ENCODE measurements around the gene PPP4R4.
"Not testable (repeated sequence)": the region's sequence is repeated elsewhere in the genome, so short reads cannot be mapped to it uniquely, and the experiment has no call there.

The PPP4R4 gene

DNA sequence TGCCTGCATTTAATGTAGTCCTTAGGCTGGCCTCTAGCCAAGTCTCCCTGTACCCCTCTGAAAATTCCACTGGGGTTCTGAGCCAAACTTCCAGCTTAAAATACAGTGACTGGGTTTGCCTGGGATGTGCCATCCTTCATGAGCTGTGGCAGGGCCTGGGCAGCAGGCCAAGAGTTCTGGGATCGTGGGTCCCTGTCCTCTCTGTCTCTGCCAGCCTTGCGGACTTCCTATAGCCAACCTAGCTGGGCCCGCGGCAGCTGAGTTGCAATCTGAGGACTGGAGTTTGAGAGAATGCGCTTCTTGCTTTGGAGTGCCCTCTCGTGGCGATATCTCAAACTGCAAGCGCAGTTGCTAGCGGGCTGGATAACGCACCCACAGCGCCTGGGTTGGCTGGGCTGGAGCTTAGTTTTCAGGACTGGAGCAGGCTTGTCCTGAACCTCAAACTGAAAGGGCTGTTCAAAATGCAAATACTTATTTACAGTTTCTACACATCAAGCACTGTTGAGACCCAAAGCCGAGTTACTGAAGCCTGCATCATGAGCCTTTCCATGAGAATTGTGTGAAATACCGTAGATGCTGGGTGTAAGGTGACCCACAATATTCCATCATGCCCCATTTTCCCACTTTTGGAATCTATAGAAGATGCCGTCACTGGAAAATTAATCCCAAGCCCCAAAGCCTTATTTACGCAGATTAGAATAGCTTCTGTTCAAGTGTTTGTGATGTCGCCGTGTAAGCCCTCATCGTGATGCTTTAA, 37.4 kb upstream of the PPP4R4 start:
- Histone ChIP-seq H3K9me3 (ENCODE audit: low read length) (no peaks in the 10 kb centered on the region), H3K4me1 (ENCODE audit: insufficient read depth, low read length) (peaks cover 5% of the 10 kb centered on the region), H2AFZ (ENCODE audit: low read depth, low read length) (no peak overlapping the region), H3K36me3 (ENCODE audit: insufficient read depth, low read length) (no peaks in the 10 kb centered on the region), H3K27me3 (ENCODE audit: insufficient read depth, low read length) (no peaks in the 10 kb centered on the region), H3K4me3 (ENCODE audit: low read length) (no peak overlapping the region)

GRCh38 chr14:94138251-94138650, 35.9 kb upstream of the PPP4R4 start:
- no peaks in the 10 kb centered on the region for H3K9me3 ChIP-seq (ENCODE audit: low read length)
- no peaks in the 10 kb centered on the region for H3K27me3 ChIP-seq (ENCODE audit: insufficient read depth, low read length)
- no peak overlapping the region for H2AFZ ChIP-seq (ENCODE audit: low read depth, low read length)
- H3K36me3 ChIP-seq (ENCODE audit: insufficient read depth, low read length), result no peaks in the 10 kb centered on the region
- no peak overlapping the region for H3K4me3 ChIP-seq (ENCODE audit: low read length)
- H3K4me1 ChIP-seq (ENCODE audit: insufficient read depth, low read length), result peaks cover 5% of the 10 kb centered on the region

GRCh38 chr14:94139006-94139405, 35.1 kb upstream of the PPP4R4 start:
- Histone ChIP-seq H3K4me1 (ENCODE audit: insufficient read depth, low read length) (peaks cover 5% of the 10 kb centered on the region), H3K9me3 (ENCODE audit: low read length) (no peaks in the 10 kb centered on the region), H2AFZ (ENCODE audit: low read depth, low read length) (no peak overlapping the region), H3K36me3 (ENCODE audit: insufficient read depth, low read length) (no peaks in the 10 kb centered on the region), H3K27me3 (ENCODE audit: insufficient read depth, low read length) (no peaks in the 10 kb centered on the region), H3K4me3 (ENCODE audit: low read length) (no peak overlapping the region)

DNA sequence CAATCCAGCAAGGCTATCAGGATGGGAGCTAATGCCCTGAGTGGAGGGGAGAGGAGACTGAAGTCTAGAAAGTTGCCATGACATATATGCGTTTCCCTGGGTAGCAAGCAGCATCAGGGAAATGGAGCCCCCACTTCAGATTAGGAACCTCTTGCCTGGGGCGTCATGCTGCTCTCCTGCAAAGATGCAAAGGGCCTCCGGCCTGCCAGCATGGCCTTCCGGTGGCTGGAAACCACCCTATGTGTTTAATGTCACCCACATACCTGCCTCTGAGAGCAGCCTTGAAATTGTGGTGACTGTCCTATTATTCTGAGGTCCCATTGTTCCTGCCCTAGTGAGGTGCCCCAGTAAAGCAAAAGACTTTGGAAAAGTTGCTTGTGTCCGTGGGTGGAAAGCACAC, 34.7 kb upstream of the PPP4R4 start:
- Histone ChIP-seq H3K9me3 (ENCODE audit: low read length) (no peaks in the 10 kb centered on the region), H3K4me1 (ENCODE audit: insufficient read depth, low read length) (peaks cover 5% of the 10 kb centered on the region), H2AFZ (ENCODE audit: low read depth, low read length) (no peak overlapping the region), H3K36me3 (ENCODE audit: insufficient read depth, low read length) (no peaks in the 10 kb centered on the region), H3K4me3 (ENCODE audit: low read length) (no peak overlapping the region), H3K27me3 (ENCODE audit: insufficient read depth, low read length) (no peaks in the 10 kb centered on the region)

GRCh38 chr14:94142247-94142646, 31.9 kb upstream of the PPP4R4 start:
- Histone ChIP-seq H3K9me3 (ENCODE audit: low read length) (no peaks in the 10 kb centered on the region), H3K36me3 (ENCODE audit: insufficient read depth, low read length) (no peaks in the 10 kb centered on the region), H3K4me1 (ENCODE audit: insufficient read depth, low read length) (peaks cover 10% of the 10 kb centered on the region), H3K4me3 (ENCODE audit: low read length) (no peak overlapping the region), H3K27me3 (ENCODE audit: insufficient read depth, low read length) (no peaks in the 10 kb centered on the region), H2AFZ (ENCODE audit: low read depth, low read length) (no peak overlapping the region)

GRCh38 chr14:94142836-94143235, 31.3 kb upstream of the PPP4R4 start:
- peaks cover 10% of the 10 kb centered on the region for H3K4me1 ChIP-seq (ENCODE audit: insufficient read depth, low read length)

DNA sequence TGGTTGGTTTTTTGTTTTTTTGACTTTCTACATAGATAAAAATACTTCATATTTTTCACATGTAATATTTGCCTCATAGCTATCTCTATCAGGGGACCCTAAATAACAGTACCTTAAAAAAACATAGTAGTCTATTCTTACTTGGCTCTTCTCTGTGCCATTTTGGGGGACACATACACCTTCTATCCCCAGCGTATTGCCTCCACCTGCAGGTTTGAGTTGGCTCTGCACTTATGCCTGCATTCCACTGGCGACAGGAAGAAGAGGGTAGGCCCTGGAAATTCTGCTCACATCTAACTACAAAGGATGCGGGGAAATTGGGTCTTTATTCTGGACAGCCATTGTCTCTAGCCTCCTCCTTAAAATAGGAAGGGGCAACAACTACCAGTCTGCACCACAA, 30.9 kb upstream of the PPP4R4 start:
- H3K4me1 ChIP-seq (ENCODE audit: insufficient read depth, low read length), result peaks cover 10% of the 10 kb centered on the region
- H2AFZ ChIP-seq (ENCODE audit: low read depth, low read length), result no peak overlapping the region
- H3K4me3 ChIP-seq (ENCODE audit: low read length), result no peak overlapping the region
- H3K27me3 ChIP-seq (ENCODE audit: insufficient read depth, low read length), result no peaks in the 10 kb centered on the region
- no peaks in the 10 kb centered on the region for H3K36me3 ChIP-seq (ENCODE audit: insufficient read depth, low read length)
- H3K9me3 ChIP-seq (ENCODE audit: low read length), result no peaks in the 10 kb centered on the region

More at GRCh38 chr14:94142836-94143235, 31.3 kb upstream of the PPP4R4 start:
- Histone ChIP-seq H3K36me3 (ENCODE audit: insufficient read depth, low read length) (no peaks in the 10 kb centered on the region), H3K27me3 (ENCODE audit: insufficient read depth, low read length) (no peaks in the 10 kb centered on the region), H2AFZ (ENCODE audit: low read depth, low read length) (no peak overlapping the region), H3K9me3 (ENCODE audit: low read length) (no peaks in the 10 kb centered on the region), H3K4me3 (ENCODE audit: low read length) (no peak overlapping the region)

DNA sequence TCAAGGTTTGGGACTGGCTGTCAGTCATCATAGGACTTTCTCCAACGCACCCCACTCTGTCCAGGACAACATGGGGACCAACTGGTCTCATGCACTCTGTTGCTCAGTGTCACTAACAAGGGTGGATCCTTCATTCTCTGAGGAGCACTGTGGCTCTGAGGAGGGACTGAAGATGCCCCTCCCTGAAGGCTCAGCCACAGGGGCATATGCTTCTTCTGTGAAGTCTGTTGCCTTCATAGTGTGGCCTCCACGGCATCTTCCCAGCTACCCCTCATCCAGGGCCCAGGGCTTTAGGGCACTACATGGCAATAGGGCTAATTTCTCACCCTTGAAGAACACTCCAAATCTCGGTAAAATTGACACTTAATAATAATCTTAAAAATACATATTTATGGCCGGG, 30.4 kb upstream of the PPP4R4 start:
- peaks cover 9% of the 10 kb centered on the region for H3K4me1 ChIP-seq (ENCODE audit: insufficient read depth, low read length)
- no peak overlapping the region for H2AFZ ChIP-seq (ENCODE audit: low read depth, low read length)
- H3K27me3 ChIP-seq (ENCODE audit: insufficient read depth, low read length), result no peaks in the 10 kb centered on the region
- H3K36me3 ChIP-seq (ENCODE audit: insufficient read depth, low read length), result no peaks in the 10 kb centered on the region
- no peak overlapping the region for H3K4me3 ChIP-seq (ENCODE audit: low read length)
- no peaks in the 10 kb centered on the region for H3K9me3 ChIP-seq (ENCODE audit: low read length)

DNA sequence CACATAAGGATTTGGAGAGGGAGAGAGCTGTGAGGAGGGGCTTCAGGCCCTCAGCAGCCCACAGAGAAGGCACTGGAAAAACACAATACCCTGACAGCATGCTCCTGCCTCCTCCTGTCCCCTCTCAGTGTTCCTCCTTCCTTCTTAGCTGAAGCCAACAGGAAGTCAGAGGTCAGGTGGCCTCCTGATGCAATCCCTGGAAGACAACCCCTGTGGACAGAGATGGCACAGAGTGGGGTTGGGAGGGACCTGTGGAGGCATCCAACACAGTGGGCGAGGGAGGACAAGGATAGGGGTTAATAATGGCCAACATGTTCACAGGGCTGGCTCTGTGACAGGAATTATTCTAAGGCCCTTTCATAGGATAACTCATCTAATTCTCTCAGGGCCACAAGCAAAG, 29.4 kb upstream of the PPP4R4 start:
- Histone ChIP-seq H3K9me3 (ENCODE audit: low read length) (no peaks in the 10 kb centered on the region), H3K36me3 (ENCODE audit: insufficient read depth, low read length) (no peaks in the 10 kb centered on the region), H3K4me1 (ENCODE audit: insufficient read depth, low read length) (peaks cover 5% of the 10 kb centered on the region), H2AFZ (ENCODE audit: low read depth, low read length) (no peak overlapping the region), H3K27me3 (ENCODE audit: insufficient read depth, low read length) (no peaks in the 10 kb centered on the region), H3K4me3 (ENCODE audit: low read length) (no peak overlapping the region)

- Histone ChIP-seq H3K36me3 (ENCODE audit: insufficient read depth, low read length) (no peaks in the 10 kb centered on the region), H2AFZ (ENCODE audit: low read depth, low read length) (no peak overlapping the region), H3K4me1 (ENCODE audit: insufficient read depth, low read length) (peaks cover 5% of the 10 kb centered on the region), H3K9me3 (ENCODE audit: low read length) (no peaks in the 10 kb centered on the region), H3K27me3 (ENCODE audit: insufficient read depth, low read length) (no peaks in the 10 kb centered on the region), H3K4me3 (ENCODE audit: low read length) (no peak overlapping the region)
Observed at GRCh38 chr14:94145902-94146527, 28.1 kb upstream of the PPP4R4 start.

- Histone ChIP-seq H3K4me3 (ENCODE audit: low read length) (no peak overlapping the region), H3K9me3 (ENCODE audit: low read length) (no peaks in the 10 kb centered on the region), H3K36me3 (ENCODE audit: insufficient read depth, low read length) (no peaks in the 10 kb centered on the region), H2AFZ (ENCODE audit: low read depth, low read length) (no peak overlapping the region), H3K27me3 (ENCODE audit: insufficient read depth, low read length) (no peaks in the 10 kb centered on the region), H3K4me1 (ENCODE audit: insufficient read depth, low read length) (peaks cover 11% of the 10 kb centered on the region)
Observed at GRCh38 chr14:94152676-94153075, 21.4 kb upstream of the PPP4R4 start.

GRCh38 chr14:94153750-94154342, 20.3 kb upstream of the PPP4R4 start:
- H3K9me3 ChIP-seq (ENCODE audit: low read length), result no peaks in the 10 kb centered on the region
- peaks cover 11% of the 10 kb centered on the region for H3K4me1 ChIP-seq (ENCODE audit: insufficient read depth, low read length)
- no peaks in the 10 kb centered on the region for H3K27me3 ChIP-seq (ENCODE audit: insufficient read depth, low read length)
- no peak overlapping the region for H2AFZ ChIP-seq (ENCODE audit: low read depth, low read length)
- H3K4me3 ChIP-seq (ENCODE audit: low read length), result no peak overlapping the region
- H3K36me3 ChIP-seq (ENCODE audit: insufficient read depth, low read length), result no peaks in the 10 kb centered on the region

- H3K27me3 ChIP-seq (ENCODE audit: insufficient read depth, low read length); H3K4me3 ChIP-seq (ENCODE audit: low read length); H3K36me3 ChIP-seq (ENCODE audit: insufficient read depth, low read length); H3K9me3 ChIP-seq (ENCODE audit: low read length); H2AFZ ChIP-seq (ENCODE audit: low read depth, low read length): not testable (repeated sequence)
- peaks cover 11% of the 10 kb centered on the region for H3K4me1 ChIP-seq (ENCODE audit: insufficient read depth, low read length)
Observed at GRCh38 chr14:94156143-94156542, 18.0 kb upstream of the PPP4R4 start.

Data from neuron (in vitro differentiated cells).